B cell (primary cell): Measurements from ENCODE around the gene SLC9C1.

Experiments used
- CTCF ChIP-seq: fragments of 200-600 bp; IDR thresholded peaks from one replicate; pipeline ENCODE4 v1.8.0; 2022; ENCODE audit warnings: antibody characterized with exemption, mild to moderate bottlenecking
- EZH2 ChIP-seq: IDR thresholded peaks from 2 replicates; pipeline ENCODE4 v1.6.1; 2012; ENCODE audit warnings: borderline replicate concordance, low read depth, mild to moderate bottlenecking, moderate library complexity, low read length; ENCODE audit not compliant: insufficient read depth, poor library complexity, severe bottlenecking

- TF ChIP-seq EZH2: no peak
- TF ChIP-seq CTCF: peak; percentile 68
Measured at GRCh38 chr3:112293368-112294321, at the start of gene SLC9C1.
